Kidney glomerular epithelial cell (primary cell): ENCODE data around the gene SMAP2.

Source experiments
- DNase-seq: peaks from one replicate; lab custom pipeline; 2025; lab: John Stamatoyannopoulos, UW

Gene SMAP2

DNA sequence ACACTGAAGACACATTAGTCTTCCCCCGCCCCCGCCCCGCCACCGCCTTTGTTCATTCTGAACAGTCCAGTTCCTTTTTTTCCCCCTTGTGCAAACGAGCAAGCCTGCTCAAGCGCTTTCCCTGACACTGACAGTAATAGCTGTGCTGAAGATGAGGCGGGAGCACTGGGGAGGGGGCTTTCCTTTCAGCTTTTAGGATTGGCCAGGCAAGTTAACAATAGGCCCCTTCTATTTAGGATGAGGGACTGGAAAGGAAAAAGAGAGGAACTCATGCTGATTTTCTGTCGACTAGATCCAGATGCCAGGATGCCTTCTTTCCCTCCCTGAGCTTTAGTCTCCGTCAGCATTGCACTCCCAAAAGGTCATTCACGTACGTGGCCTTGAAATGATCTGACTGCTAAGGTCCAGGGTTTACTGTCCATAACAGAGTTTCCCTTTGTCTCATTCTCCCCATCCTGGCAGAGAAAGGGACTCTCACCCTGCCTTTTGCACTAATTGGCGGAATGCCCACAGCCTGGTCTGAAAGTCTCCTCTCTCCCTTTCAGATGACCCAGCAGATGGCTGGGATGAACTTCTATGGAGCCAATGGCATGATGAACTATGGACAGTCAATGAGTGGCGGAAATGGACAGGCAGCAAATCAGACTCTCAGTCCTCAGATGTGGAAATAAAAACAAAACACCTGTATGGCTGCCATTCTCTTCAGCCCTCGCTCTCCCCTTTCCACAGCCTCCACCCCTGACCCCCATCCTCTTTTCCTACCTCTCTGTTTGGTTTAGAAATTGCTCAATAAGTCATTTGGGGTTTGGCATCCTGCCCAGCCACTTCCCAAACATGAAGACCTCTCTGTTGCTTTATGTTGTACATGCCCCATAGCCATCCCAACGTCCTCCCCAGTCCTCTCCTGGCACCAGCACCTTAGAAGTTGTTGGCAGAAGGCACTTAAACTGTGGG, 48.2 kb downstream of the SMAP2 start:
- DNase-seq = no peak

GRCh38 chr1:40422630-40423263, 49.2 kb downstream of the SMAP2 start:
- DNase-seq = no peak

GRCh38 chr1:40423264-40423642, 49.7 kb downstream of the SMAP2 start:
- DNase-seq = no peak

DNA sequence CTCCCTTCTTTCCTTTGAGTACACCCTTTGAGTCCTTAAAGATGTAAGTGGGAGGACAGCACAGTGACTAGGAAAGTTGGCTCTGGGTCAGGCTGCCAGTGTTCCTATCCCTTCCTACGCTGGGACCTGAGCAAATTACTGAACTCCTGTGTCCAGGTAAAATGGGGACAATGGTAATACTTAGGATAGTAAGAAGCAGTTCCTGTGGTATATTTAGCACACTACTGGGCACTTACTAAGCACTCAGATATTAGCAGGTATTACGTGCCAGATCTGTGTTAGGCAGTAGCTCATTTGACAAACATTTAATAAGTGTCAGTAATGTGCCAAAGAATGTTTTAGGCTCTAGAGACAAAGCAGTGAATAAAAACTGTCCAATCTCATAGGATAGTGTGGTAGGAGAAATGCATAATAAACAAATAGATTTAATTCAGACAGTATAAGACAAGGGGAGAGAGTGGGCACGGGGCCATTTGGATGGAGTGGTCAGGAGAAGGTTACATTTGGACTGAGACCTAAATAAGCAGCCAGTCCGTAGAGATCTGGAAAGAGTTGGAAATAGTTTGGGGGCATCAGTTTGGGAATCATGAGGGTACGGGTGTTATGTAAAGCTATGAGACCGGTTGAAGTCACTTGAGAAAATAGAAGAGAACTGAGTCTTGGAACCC, 50.6 kb downstream of the SMAP2 start:
- no peak for DNase-seq

DNA sequence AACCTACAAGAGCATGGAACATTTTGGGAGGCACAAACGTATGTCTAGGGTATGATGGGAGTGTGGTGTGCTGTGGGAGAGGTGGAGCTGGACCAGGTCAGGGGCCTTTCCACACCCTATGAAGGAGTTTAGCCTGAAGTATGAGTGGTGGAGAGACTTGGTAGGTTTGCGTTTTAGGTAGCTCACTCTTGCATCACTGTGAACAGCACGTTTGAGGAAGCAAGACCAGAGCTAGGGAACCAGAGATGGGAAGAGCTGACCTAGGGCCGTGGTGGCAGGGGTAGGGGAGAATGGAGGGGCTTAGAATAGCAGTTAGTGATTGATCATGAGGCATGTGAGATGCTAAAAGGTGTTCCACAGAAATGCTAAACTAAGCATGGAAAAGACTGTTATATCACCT, 51.7 kb downstream of the SMAP2 start:
- DNase-seq = no peak

DNA sequence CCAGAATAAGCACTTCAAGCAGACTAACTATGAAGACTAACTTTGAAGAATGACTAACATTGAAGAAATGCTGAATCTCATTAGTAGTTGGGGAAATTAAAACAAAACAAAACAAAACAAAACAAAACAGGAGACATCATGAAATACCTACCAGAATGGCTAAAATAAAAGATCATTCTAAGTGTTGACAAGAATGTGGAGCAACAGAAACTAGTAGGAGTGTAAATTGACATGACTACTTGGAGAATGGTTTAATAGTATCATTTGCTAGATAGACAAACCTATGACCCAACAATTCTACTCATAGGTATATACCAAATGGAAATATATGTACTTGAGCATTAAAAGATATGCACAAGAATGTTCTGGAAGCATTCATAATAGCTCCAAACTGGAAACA, 57.9 kb downstream of the SMAP2 start:
- DNase-seq = no peak

DNA sequence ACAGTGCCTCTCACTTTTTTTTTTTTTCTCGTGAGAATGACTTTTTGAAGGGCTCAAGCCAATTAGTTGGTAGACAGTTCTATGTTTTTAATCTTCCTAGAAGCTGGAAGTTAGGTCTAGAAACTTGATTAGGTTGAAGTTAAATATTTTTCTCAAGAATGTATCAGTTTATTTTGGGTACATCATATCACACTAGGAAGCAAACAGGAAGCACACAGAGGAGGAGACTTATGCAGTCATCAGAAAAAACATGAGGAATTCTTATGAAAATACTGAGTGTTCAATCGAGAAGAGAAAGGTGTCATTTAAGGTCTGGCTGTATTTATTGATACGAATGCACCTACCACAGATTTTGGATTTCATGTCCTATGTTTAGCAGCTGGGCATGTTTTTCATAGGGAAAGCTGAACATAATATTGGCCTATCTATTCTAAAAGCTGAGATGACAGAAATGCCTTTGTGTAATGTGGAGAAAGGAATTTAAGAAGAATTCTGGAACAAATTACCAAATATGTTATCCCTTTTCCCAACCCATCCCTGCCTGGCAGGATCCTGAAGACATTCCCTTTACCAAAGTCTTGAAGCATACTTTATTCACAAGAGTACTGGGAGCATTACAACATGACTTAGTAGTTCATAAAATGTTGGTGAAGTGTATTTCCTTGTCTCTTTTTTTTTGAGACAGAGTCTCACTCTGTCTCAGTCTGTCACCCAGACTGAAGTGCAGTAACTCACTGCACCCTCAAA, 59.3 kb downstream of the SMAP2 start:
- DNase-seq = no peak

DNA sequence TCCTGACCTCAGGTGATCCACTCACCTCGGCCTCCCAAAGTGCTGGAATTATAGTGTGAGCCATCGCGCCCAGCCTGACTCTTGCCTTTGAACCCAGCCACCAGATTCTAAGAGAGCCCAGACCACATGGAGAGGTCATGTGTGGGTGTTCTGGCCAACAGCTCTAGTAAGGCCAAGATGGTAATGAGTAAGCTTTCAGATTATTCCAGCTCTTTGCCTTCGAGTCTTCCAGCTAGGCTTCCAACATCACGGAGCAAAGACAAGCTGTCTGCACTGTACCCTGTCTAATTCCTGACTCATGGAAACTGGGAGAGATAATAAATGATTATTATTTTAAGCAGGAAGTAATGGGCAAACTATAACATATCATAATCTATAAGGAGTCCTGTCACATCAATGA, 61.9 kb downstream of the SMAP2 start:
- no peak for DNase-seq

GRCh38 chr1:40435876-40436275, 62.3 kb downstream of the SMAP2 start:
- DNase-seq = no peak

- no peak for DNase-seq
These were observed 65.0 kb downstream of the SMAP2 start for GRCh38 chr1:40438391-40439015.

DNA sequence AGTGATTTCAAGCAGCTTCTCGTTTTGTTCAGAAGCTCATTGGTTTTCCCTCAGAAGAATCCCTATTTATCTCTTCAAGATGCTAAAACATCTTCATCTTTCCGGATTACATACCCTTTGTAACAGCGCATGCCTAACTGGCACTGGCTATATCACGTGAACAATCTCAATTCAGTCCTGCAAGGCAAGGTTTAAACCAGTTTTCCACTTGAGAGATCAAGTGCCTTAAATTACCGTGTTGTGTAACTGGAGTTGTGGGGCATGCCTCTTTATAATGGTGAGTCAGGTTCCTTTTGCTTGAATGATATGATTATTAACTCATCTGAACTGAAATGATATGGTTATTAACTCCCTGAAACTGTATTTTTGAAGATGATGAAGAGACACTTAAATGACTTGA, 65.7 kb downstream of the SMAP2 start:
- no peak for DNase-seq

DNA sequence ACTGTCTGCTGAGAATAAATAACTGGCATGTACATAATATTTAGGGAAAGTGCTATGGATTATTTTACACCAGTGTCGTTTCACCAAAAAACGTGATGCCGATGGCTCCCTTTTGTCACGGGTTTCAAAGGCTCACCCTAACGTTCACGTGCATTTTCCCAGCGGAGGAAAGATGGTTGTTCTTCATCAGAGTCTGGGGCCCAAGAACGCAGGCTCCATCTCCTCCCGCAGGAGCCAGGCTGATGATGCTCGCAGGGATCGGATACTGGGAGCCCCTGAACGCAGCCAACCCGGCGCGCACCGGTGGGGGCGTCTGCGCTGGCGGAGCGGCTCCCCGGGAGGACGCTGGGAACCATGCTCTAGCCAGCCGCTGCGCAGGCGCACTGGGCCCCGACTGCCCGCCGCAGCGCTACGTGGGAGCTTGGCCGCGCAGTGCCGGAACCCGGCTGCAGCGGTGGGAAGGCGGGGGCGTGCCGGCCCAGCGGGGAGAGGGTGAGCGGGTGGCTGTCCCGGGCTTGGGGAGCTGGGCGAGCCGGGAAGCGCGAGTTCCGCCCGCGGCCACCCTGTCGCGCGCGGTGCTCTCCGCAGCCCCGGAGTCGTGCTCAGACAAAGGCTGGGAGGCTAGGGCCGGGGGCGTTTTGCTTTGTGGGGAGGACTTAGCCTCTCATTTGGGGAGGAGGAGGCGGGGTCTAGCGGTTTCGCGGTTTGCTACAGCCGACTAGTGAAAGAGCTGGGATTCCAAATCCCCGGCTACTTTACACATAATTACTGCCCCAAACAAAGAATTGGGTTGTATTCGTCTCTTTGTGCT, 76.4 kb downstream of the SMAP2 start, which contains the start of gene ZFP69B:
TSS of gene ZFP69B (plus strand) at position 793 of the 811 bp plus-strand sequence. CDS start 486 bp downstream, outside the sequence.
- peak; percentile 75 for DNase-seq

GRCh38 chr1:40450495-40451237, 77.1 kb downstream of the SMAP2 start:
- peak; percentile 53 for DNase-seq

DNA sequence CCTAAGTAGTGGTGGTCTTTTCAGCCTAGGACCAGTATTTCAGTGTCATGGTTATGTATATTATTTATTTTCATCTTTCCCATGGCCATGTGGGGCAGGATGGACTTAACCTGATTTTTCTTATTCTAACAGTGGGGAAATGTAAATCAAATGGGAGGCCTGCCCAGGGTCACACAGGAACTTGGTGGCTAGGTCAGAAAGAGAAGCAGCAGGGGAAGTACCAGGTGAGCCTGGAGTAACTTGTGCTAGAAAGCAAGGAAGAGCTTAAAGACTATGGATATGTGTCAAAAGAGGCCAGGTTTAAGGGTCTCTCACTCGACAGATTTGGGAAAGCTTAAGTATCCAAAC, 77.7 kb downstream of the SMAP2 start:
- no peak for DNase-seq

DNA sequence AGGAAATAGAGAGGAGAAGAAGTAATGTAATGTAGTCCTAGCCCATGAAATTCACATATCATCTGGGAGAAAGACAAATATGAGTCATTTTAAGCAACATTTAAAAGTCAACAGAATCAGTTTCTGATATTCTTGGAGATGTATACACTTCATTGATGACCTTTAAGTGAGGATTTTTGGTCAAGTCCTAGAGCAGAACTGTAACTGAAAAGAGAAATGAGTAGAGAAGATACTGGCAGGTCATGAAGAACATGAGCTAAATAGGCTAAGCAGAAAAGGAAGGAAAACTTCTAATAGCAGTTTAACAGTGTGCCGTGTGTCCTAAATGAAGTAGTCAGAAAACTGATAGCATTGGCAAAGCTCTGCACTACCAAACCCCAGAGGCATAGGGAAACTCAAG, 81.3 kb downstream of the SMAP2 start:
- no peak for DNase-seq

- DNase-seq = no peak
These were observed 89.5 kb downstream of the SMAP2 start for GRCh38 chr1:40462956-40463590.

DNA sequence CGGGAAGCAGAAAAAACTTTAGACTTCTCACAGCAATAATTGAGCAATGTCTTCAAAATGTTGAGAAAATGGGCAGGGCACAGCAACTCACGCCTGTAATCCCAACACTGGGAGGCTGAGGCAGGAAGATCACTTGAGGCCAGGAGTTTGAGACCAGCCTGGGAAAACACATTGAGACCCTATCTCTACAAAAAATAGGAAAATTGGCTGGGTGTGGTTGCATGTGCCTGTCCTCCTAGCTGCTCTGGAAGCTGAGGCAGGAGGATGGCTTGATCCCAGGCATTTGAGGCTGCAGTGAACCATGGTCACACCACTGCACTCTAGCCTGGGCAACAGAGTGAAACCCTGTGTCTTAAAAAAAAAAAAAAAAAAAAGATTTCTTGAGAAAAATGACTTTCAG, 95.8 kb downstream of the SMAP2 start:
- no peak for DNase-seq
